ENCODE results near the gene ITPR3.

The ITPR3 gene

DNA sequence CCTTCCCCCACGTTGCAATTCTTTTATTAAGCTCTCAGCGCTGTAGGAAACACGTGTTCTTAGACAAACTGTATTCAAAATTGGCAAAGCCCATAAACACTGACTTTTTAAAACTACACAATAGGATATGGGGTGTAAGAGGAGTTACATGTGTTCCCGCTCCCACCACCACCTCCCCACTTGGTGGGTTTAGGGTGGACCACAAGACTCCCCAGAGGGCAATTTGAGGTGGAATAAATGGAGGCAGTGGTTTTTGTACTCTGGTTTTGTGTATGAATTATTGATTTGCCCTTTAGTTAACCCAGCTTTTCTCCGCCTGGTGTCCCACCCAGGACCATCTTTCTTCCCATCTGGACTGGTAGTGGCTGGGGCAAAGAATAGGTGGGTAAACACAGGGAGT lies 86.6 kb downstream of the ITPR3 start:
- no peak for TF ChIP-seq CTCF (IDR thresholded peaks at IDR 0.05; ENCODE audit: control insufficient read depth, extremely low read depth, insufficient read depth)
- no peak overlapping the region for H3K4me3 ChIP-seq (ENCODE audit: low read depth, low read length)
- DNase-seq (ENCODE audit: low read depth) = no peak

DNA sequence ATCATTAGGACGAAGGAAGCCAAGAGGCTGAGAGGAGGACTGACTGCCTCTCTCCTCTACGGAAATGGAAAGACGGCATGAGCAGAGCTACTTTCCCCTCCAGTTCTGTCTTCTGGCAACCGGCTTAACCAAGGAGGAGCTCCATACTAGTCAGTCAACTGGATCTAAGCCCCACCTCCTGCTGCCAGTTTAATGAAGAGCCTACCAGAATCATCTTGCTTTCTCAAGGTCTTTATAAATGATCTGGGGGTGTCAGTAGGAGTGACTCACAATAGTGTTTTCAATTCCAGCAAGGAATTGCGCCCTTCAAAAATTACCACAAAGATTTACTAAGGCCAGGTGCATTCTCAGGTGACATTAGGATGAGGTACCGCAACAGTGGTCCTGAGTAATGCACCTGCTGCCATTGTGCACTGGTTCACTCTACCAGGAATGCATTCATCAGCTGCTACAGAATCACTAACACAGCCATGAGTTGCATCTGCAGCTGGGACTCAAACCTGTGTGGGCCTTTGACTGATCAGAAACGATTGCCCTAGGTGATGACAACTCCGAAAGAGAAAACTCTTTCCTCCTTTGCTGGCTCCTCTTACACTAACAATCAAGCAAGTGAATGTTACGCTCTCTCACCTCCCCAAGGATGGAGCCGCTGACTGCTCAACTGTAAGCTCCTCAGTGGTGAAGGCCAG lies 87.5 kb downstream of the ITPR3 start:
- TF ChIP-seq CTCF (IDR thresholded peaks at IDR 0.05; ENCODE audit: control insufficient read depth, extremely low read depth, insufficient read depth) = no peak
- DNase-seq (ENCODE audit: low read depth) = no peak
- H3K4me3 ChIP-seq (ENCODE audit: low read depth, low read length) = no peak overlapping the region

GRCh38 chr6:33709605-33710295 lies 88.6 kb downstream of the ITPR3 start:
- DNase-seq (ENCODE audit: low read depth) = no peak
- H3K4me3 ChIP-seq (ENCODE audit: low read depth, low read length) = no peak overlapping the region
- TF ChIP-seq CTCF (IDR thresholded peaks at IDR 0.05; ENCODE audit: control insufficient read depth, extremely low read depth, insufficient read depth) = no peak

DNA sequence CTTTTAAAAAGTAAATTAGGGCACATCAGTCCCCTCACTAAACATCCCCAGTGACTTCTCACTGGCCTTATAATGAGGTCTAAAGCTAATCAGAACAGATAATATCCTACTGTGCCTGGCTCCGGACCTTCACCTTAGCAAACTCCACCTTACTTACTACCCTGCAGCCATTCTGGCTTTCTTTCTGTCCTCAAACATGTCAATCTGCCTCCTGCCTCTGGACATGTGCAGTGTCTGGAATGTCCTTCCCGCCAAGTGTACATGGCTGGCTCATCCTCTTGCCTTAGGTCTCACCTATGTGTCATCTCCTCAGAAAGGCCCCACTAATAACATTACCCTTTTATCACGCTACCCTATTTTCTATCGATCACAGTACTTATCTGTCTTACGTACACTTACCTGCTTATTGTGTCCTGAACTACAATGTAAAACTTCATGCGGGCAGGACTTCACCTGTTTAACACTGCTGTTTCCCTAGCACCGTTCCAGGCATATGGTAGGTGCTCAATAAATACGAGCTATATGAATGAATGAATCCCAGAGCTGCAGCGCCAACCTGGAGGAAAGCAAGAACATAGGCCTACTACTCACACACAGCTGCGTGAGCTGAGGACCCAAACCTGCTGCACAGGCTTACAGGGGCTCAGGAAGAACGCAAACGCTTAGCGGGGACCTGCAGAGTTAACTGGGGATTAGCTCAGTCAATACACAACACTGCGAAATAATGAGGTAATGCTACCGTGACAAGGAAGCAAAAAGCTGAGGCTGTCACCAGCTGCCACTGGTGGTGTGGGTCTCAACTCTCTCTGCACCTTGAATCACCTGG lies 89.4 kb downstream of the ITPR3 start:
- DNase-seq (ENCODE audit: low read depth) = no peak
- TF ChIP-seq CTCF (IDR thresholded peaks at IDR 0.05; ENCODE audit: control insufficient read depth, extremely low read depth, insufficient read depth) = no peak
- peak overlapping the region; percentile 85 for H3K4me3 ChIP-seq (ENCODE audit: low read depth, low read length)

GRCh38 chr6:33711140-33712129 lies 90.3 kb downstream of the ITPR3 start, which contains the start of gene UQCC2:
Gene UQCC2 (minus strand): TSS chr6:33711700. CDS start chr6:33711686, 14 bp downstream.
- DNase-seq (ENCODE audit: low read depth) = peak; percentile 79
- H3K4me3 ChIP-seq (ENCODE audit: low read depth, low read length) = peak within 1 kb of the TSS; percentile 85
- peak; percentile 82 for TF ChIP-seq CTCF (IDR thresholded peaks at IDR 0.05; ENCODE audit: control insufficient read depth, extremely low read depth, insufficient read depth)

- DNase-seq (ENCODE audit: low read depth) = no peak
- no peak overlapping the region for H3K4me3 ChIP-seq (ENCODE audit: low read depth, low read length)
- TF ChIP-seq CTCF (IDR thresholded peaks at IDR 0.05; ENCODE audit: control insufficient read depth, extremely low read depth, insufficient read depth) = no peak
Observed at GRCh38 chr6:33712914-33713313, 91.8 kb downstream of the ITPR3 start.
